SJSA1 (cell line): ENCODE measurements around the gene EIF3J. TPM values are rescaled to one million over a fixed set of nuclear protein-coding genes. Genes with fewer than 3 reads are reported as not detected.
"Not testable (repeated sequence)": the region's sequence is repeated elsewhere in the genome, so short reads cannot be mapped to it uniquely, and the experiment has no call there.

ENCODE experiments used
- DNase-seq, 2 experiments: peaks; one replicate each; pipeline ENCODE4 v3.0.0-alpha.2; 2015 to 2020; ENCODE audit warnings: low spot score in 2 of 2, low read depth in 1 of 2
- H3K27ac ChIP-seq: fragments of 250-450 bp; sonication (Bioruptor Pico); 2 replicates; pipeline ENCODE4 v1.5.1; 2020; ENCODE audit warnings: mild to moderate bottlenecking, moderate library complexity
- H3K27me3 ChIP-seq: fragments of 250-450 bp; sonication (Bioruptor Pico); replicated peaks from 2 replicates; pipeline ENCODE4 v1.5.1; 2020; ENCODE audit warnings: mild to moderate bottlenecking, moderate library complexity
- H3K36me3 ChIP-seq: fragments of 250-450 bp; sonication (Bioruptor Pico); 2 replicates; pipeline ENCODE4 v1.5.1; 2020; ENCODE audit warnings: mild to moderate bottlenecking
- H3K4me1 ChIP-seq: fragments of 250-450 bp; sonication (Bioruptor Pico); replicated peaks from 2 replicates; pipeline ENCODE4 v1.6.1; 2021; ENCODE audit warnings: mild to moderate bottlenecking
- H3K4me3 ChIP-seq: fragments of 250-450 bp; sonication (Bioruptor Pico); 2 replicates; pipeline ENCODE4 v1.5.1; 2020; ENCODE audit warnings: mild to moderate bottlenecking
- H3K9me3 ChIP-seq: fragments of 250-450 bp; sonication (Bioruptor Pico); replicated peaks from 2 replicates; pipeline ENCODE4 v1.5.1; 2020; ENCODE audit warnings: mild to moderate bottlenecking
- total RNA-seq: library from RNA; depleted of rRNA; stranded (reverse); fragments of >200 nt; shearing (Covaris generic); gene quantifications from 2 replicates; pipeline ENCODE4 v1.2.3, GENCODE V29; 2014

EIF3J gene
- total RNA-seq, 1 experiment from 2014 or later = 66.4 TPM

- peaks cover 69% of the 10 kb centered on the region for H3K36me3 ChIP-seq
- no peaks in the 10 kb centered on the region for H3K27me3 ChIP-seq
- peaks cover 8% of the 10 kb centered on the region for H3K4me1 ChIP-seq
- no peak overlapping the region for H3K4me3 ChIP-seq
- H3K27ac ChIP-seq = no peak overlapping the region
- no peak for DNase-seq
- no peaks in the 10 kb centered on the region for H3K9me3 ChIP-seq
Measured at GRCh38 chr15:44550734-44551133, 13.8 kb downstream of the EIF3J start.

- H3K4me3 ChIP-seq = no peak overlapping the region
- H3K27ac ChIP-seq = no peak overlapping the region
- H3K4me1 ChIP-seq = no peaks in the 10 kb centered on the region
- no peaks in the 10 kb centered on the region for H3K27me3 ChIP-seq
- H3K36me3 ChIP-seq = peaks cover 88% of the 10 kb centered on the region
- H3K9me3 ChIP-seq = no peaks in the 10 kb centered on the region
- no peak for DNase-seq
Measured at GRCh38 chr15:44554934-44555723, 18.2 kb downstream of the EIF3J start.

GRCh38 chr15:44560926-44561325, 24.0 kb downstream of the EIF3J start:
- H3K9me3 ChIP-seq, DNase-seq, H3K27me3 ChIP-seq, H3K27ac ChIP-seq, H3K4me1 ChIP-seq, H3K4me3 ChIP-seq: not testable (repeated sequence)
- H3K36me3 ChIP-seq = peaks cover 97% of the 10 kb centered on the region

GRCh38 chr15:44565387-44566154, 28.6 kb downstream of the EIF3J start:
- peaks cover 76% of the 10 kb centered on the region for H3K36me3 ChIP-seq

GRCh38 chr15:44566155-44566540, 29.2 kb downstream of the EIF3J start:
- no peaks in the 10 kb centered on the region for H3K27me3 ChIP-seq
- peaks cover 76% of the 10 kb centered on the region for H3K36me3 ChIP-seq

More at GRCh38 chr15:44565387-44566154, 28.6 kb downstream of the EIF3J start:
- Histone ChIP-seq H3K9me3 (no peaks in the 10 kb centered on the region), H3K27me3 (no peaks in the 10 kb centered on the region), H3K4me1 (no peaks in the 10 kb centered on the region), H3K27ac (no peak overlapping the region), H3K4me3 (no peak overlapping the region)
- no peak for DNase-seq

GRCh38 chr15:44568338-44568737, 31.4 kb downstream of the EIF3J start:
- DNase-seq = no peak
- Histone ChIP-seq H3K27me3 (no peaks in the 10 kb centered on the region), H3K27ac (no peak overlapping the region), H3K9me3 (no peaks in the 10 kb centered on the region), H3K4me1 (no peaks in the 10 kb centered on the region), H3K36me3 (peaks cover 61% of the 10 kb centered on the region), H3K4me3 (no peak overlapping the region)

More at GRCh38 chr15:44566155-44566540, 29.2 kb downstream of the EIF3J start:
- no peak overlapping the region for H3K27ac ChIP-seq
- DNase-seq = no peak
- H3K9me3 ChIP-seq = no peaks in the 10 kb centered on the region
- H3K4me1 ChIP-seq = no peaks in the 10 kb centered on the region
- no peak overlapping the region for H3K4me3 ChIP-seq

- no peaks in the 10 kb centered on the region for H3K4me1 ChIP-seq
- DNase-seq = no peak
- H3K9me3 ChIP-seq = no peaks in the 10 kb centered on the region
- no peak overlapping the region for H3K27ac ChIP-seq
- H3K36me3 ChIP-seq = peaks cover 54% of the 10 kb centered on the region
- H3K27me3 ChIP-seq = no peaks in the 10 kb centered on the region
- no peak overlapping the region for H3K4me3 ChIP-seq
Measured at GRCh38 chr15:44569316-44569715, 32.4 kb downstream of the EIF3J start.

GRCh38 chr15:44570361-44570760, 33.4 kb downstream of the EIF3J start:
- no peak overlapping the region for H3K4me3 ChIP-seq
- no peaks in the 10 kb centered on the region for H3K9me3 ChIP-seq
- no peaks in the 10 kb centered on the region for H3K4me1 ChIP-seq
- H3K27ac ChIP-seq = no peak overlapping the region
- no peaks in the 10 kb centered on the region for H3K27me3 ChIP-seq
- no peak for DNase-seq
- peaks cover 44% of the 10 kb centered on the region for H3K36me3 ChIP-seq

GRCh38 chr15:44573386-44573785, 36.4 kb downstream of the EIF3J start:
- no peak overlapping the region for H3K27ac ChIP-seq
- H3K27me3 ChIP-seq = no peaks in the 10 kb centered on the region
- DNase-seq = no peak
- no peaks in the 10 kb centered on the region for H3K4me1 ChIP-seq
- peaks cover 28% of the 10 kb centered on the region for H3K36me3 ChIP-seq
- H3K4me3 ChIP-seq = no peak overlapping the region
- H3K9me3 ChIP-seq = no peaks in the 10 kb centered on the region

- DNase-seq = no peak
- Histone ChIP-seq H3K9me3 (no peaks in the 10 kb centered on the region), H3K36me3 (peaks cover 27% of the 10 kb centered on the region), H3K27ac (no peak overlapping the region), H3K4me3 (no peak overlapping the region), H3K4me1 (no peaks in the 10 kb centered on the region), H3K27me3 (no peaks in the 10 kb centered on the region)
Measured at GRCh38 chr15:44574734-44575133, 37.8 kb downstream of the EIF3J start.

GRCh38 chr15:44580105-44580504, 43.2 kb downstream of the EIF3J start:
- Histone ChIP-seq H3K27me3 (no peaks in the 10 kb centered on the region), H3K36me3 (peaks cover 38% of the 10 kb centered on the region), H3K4me3 (no peak overlapping the region), H3K4me1 (no peaks in the 10 kb centered on the region), H3K9me3 (no peaks in the 10 kb centered on the region), H3K27ac (no peak overlapping the region)
- DNase-seq = no peak

GRCh38 chr15:44584162-44584749, 47.3 kb downstream of the EIF3J start:
- peak in 1 of 2 experiments; percentile 53 for DNase-seq
- Histone ChIP-seq H3K27me3 (no peaks in the 10 kb centered on the region), H3K36me3 (peaks cover 67% of the 10 kb centered on the region), H3K4me3 (no peak overlapping the region), H3K4me1 (no peaks in the 10 kb centered on the region), H3K9me3 (no peaks in the 10 kb centered on the region), H3K27ac (no peak overlapping the region)

GRCh38 chr15:44585633-44586032, 48.7 kb downstream of the EIF3J start:
- Histone ChIP-seq H3K27ac (no peak overlapping the region), H3K36me3 (peaks cover 77% of the 10 kb centered on the region), H3K4me1 (no peaks in the 10 kb centered on the region), H3K27me3 (no peaks in the 10 kb centered on the region), H3K4me3 (no peak overlapping the region), H3K9me3 (no peaks in the 10 kb centered on the region)
- DNase-seq = no peak

GRCh38 chr15:44588541-44588940, 51.6 kb downstream of the EIF3J start:
- Histone ChIP-seq H3K4me1 (no peaks in the 10 kb centered on the region), H3K27ac (no peak overlapping the region), H3K27me3 (no peaks in the 10 kb centered on the region), H3K36me3 (peaks cover 85% of the 10 kb centered on the region), H3K9me3 (no peaks in the 10 kb centered on the region), H3K4me3 (no peak overlapping the region)
- DNase-seq = no peak
